VCaP (cell line): ENCODE data around the gene FAM171A2.

Experiments used
- H3K27ac ChIP-seq: fragments of 450-650 bp; 2 replicates; pipeline ENCODE4 v1.5.1; 2017
- CTCF ChIP-seq: fragments of 450-650 bp; conservative IDR thresholded peaks from 2 replicates; pipeline ENCODE4 v1.5.1; 2017; ENCODE audit warnings: mild to moderate bottlenecking, moderate library complexity

FAM171A2 gene

GRCh38 chr17:44304651-44305050 lies 59.0 kb downstream of the FAM171A2 start:
- no peak overlapping the region for H3K27ac ChIP-seq
- TF ChIP-seq CTCF, result no peak
